Measurements from ENCODE around the gene CALHM1.
"Not testable (repeated sequence)": the region's sequence is repeated elsewhere in the genome, so short reads cannot be mapped to it uniquely, and the experiment has no call there.

CALHM1 gene

GRCh38 chr10:103433858-103434257, 24.8 kb downstream of the CALHM1 start:
- no peak for DNase-seq (ENCODE audit: low read depth in 2 of 3, low spot score in 1 of 3)

GRCh38 chr10:103431902-103432301, 26.8 kb downstream of the CALHM1 start:
- DNase-seq (ENCODE audit: low read depth in 2 of 3, low spot score in 1 of 3): no peak

GRCh38 chr10:103429647-103430046, 29.1 kb downstream of the CALHM1 start:
- no peak for DNase-seq (ENCODE audit: low read depth in 2 of 3, low spot score in 1 of 3)

- DNase-seq (ENCODE audit: low read depth in 2 of 3, low spot score in 1 of 3): no peak
Measured at GRCh38 chr10:103428989-103429643, 29.6 kb downstream of the CALHM1 start.

- no peak for DNase-seq (ENCODE audit: low read depth in 2 of 3, low spot score in 1 of 3)
Measured at GRCh38 chr10:103427866-103428265, 30.8 kb downstream of the CALHM1 start.

- no peak for DNase-seq (ENCODE audit: low read depth in 2 of 3, low spot score in 1 of 3)
Measured at GRCh38 chr10:103423748-103424147, 35.0 kb downstream of the CALHM1 start.

GRCh38 chr10:103419101-103419500, 39.6 kb downstream of the CALHM1 start:
- DNase-seq (ENCODE audit: low read depth in 2 of 3, low spot score in 1 of 3): no peak

GRCh38 chr10:103417601-103418000, 41.1 kb downstream of the CALHM1 start:
- DNase-seq (ENCODE audit: low read depth in 2 of 3, low spot score in 1 of 3): no peak

GRCh38 chr10:103417148-103417469, 41.6 kb downstream of the CALHM1 start:
- not testable (repeated sequence) for DNase-seq (ENCODE audit: low read depth in 2 of 3, low spot score in 1 of 3)

GRCh38 chr10:103416436-103417147, 42.1 kb downstream of the CALHM1 start:
- DNase-seq (ENCODE audit: low read depth in 2 of 3, low spot score in 1 of 3): peak in 1 of 3 donors; percentile 30

- DNase-seq (ENCODE audit: low read depth in 2 of 3, low spot score in 1 of 3): no peak
Measured at GRCh38 chr10:103415581-103415980, 43.1 kb downstream of the CALHM1 start.

GRCh38 chr10:103413564-103413963, 45.1 kb downstream of the CALHM1 start:
- no peak for DNase-seq (ENCODE audit: low read depth in 2 of 3, low spot score in 1 of 3)

Data from stimulated activated CD4-positive, alpha-beta T cell treated with anti-CD3 and anti-CD28 coated beads, Interleukin-12 subunit alpha, Interleukin-12 subunit beta, amount 100 ng/mL, for 48 hours (primary cell).